ENCODE measurements around the gene PNPO.
A peak's percentile ranks its signal among the peaks of the same experiment; 100 is the strongest.

The PNPO gene

GRCh38 chr17:47952171-47953021, 11.0 kb downstream of the PNPO start:
- no peak for DNase-seq

GRCh38 chr17:47953909-47954308, 12.5 kb downstream of the PNPO start:
- no peak for DNase-seq

GRCh38 chr17:47955497-47956461, 14.4 kb downstream of the PNPO start:
- no peak for DNase-seq

- DNase-seq = no peak
These were observed 15.6 kb downstream of the PNPO start for GRCh38 chr17:47956791-47957590.

- no peak for DNase-seq
These were observed 16.5 kb downstream of the PNPO start, which contains the start of gene PRR15L for GRCh38 chr17:47957591-47958490. Gene PRR15L, minus strand, starts transcription at chr17:47957883. Its CDS starts 4,649 bp downstream, at chr17:47953234.

GRCh38 chr17:47959825-47960655, 18.7 kb downstream of the PNPO start:
- DNase-seq = no peak

- no peak for DNase-seq
These were observed 20.0 kb downstream of the PNPO start for GRCh38 chr17:47961406-47961805.

GRCh38 chr17:47962901-47963300, 21.5 kb downstream of the PNPO start:
- no peak for DNase-seq

GRCh38 chr17:47964856-47965255, 23.5 kb downstream of the PNPO start:
- DNase-seq = no peak

- no peak for DNase-seq
These were observed 24.7 kb downstream of the PNPO start for GRCh38 chr17:47966079-47966519.

GRCh38 chr17:47967607-47968252, 26.4 kb downstream of the PNPO start:
- DNase-seq = no peak

- DNase-seq = no peak
These were observed 27.5 kb downstream of the PNPO start for GRCh38 chr17:47968836-47969235.

GRCh38 chr17:47969930-47970724, 28.8 kb downstream of the PNPO start:
- no peak for DNase-seq

- DNase-seq = peak; percentile 98
These were observed 29.5 kb downstream of the PNPO start, which contains the start of gene CDK5RAP3 for GRCh38 chr17:47970725-47971499. Gene CDK5RAP3, plus strand, starts transcription at chr17:47971113. Its CDS starts 34 bp downstream, at chr17:47971147.

GRCh38 chr17:47973541-47973940, 32.2 kb downstream of the PNPO start:
- no peak for DNase-seq

GRCh38 chr17:47975189-47975822, 33.9 kb downstream of the PNPO start:
- no peak for DNase-seq

- no peak for DNase-seq
These were observed 34.4 kb downstream of the PNPO start for GRCh38 chr17:47975823-47976205.

- DNase-seq = peak; percentile 31
These were observed 37.0 kb downstream of the PNPO start for GRCh38 chr17:47978324-47978723.
